GM12878 (cell line): ENCODE data around the gene AIG1. TPM values are rescaled to one million over a fixed set of nuclear protein-coding genes. Genes with fewer than 3 reads are reported as not detected.

Experiments used
- ATAC-seq: fragments of 200-7000 bp; cut with Tn5 transposase; 3 replicates; pipeline ENCODE4 v1.9.1; 2020; ENCODE audit warnings: mild to moderate bottlenecking, moderate library complexity
- BruUV-seq: library from RNA; stranded (reverse); fragments of 400-500 nt; replicated peaks from 2 replicates; lab custom pipeline; 2021; lab: Mats Ljungman, UMichigan
- CTCF ChIA-PET: fragments of 300-600 bp; sonication (Branson Sonifier 250); formaldehyde crosslinking; extraction: SDS; loops from one replicate; lab custom pipeline; 2021; ENCODE audit warnings: inconsistent platforms; lab: Yijun Ruan, JAX
- POLR2A ChIA-PET: fragments of 350-600 bp; formaldehyde crosslinking; extraction: SDS; loops from one replicate; lab custom pipeline; 2021; ENCODE audit warnings: inconsistent platforms; lab: Charles Lee
- RAD21 ChIA-PET: fragments of 300-600 bp; sonication (Branson Sonifier 250); formaldehyde crosslinking; loops from one replicate; lab custom pipeline; 2023; ENCODE audit warnings: antibody characterized with exemption; ENCODE audit not compliant: unreplicated experiment; lab: Charles Lee
- SMC1A ChIA-PET: fragments of 300-600 bp; sonication (Branson Sonifier 250); formaldehyde crosslinking; loops from one replicate; lab custom pipeline; 2023; ENCODE audit not compliant: unreplicated experiment, uncharacterized antibody; lab: Charles Lee
- DNase-seq: peaks from one replicate; pipeline ENCODE4 v3.0.0-alpha.2; 2011; ENCODE audit warnings: low read depth, low spot score
- FAIRE-seq: peaks from 3 replicates; lab custom pipeline; 2011; peaks lifted over from hg19 to GRCh38; lab: Jason Lieb, UNC
- H2AFZ ChIP-seq: 2 replicates; pipeline ENCODE4 v1.6.0; 2011; ENCODE audit warnings: low read depth, low read length, control low read depth; ENCODE audit not compliant: control insufficient read depth
- H3K27ac ChIP-seq: 2 replicates; pipeline ENCODE4 v1.5.1; 2011; ENCODE audit warnings: control low read depth; ENCODE audit not compliant: control insufficient read depth, insufficient read depth
- H3K27me3 ChIP-seq, 2 experiments: replicated peaks in 1 of 2; 2 replicates each; pipeline versions ENCODE4 v1.6.0 to v1.6.1; 2011; ENCODE audit warnings: low read length in 1 of 2; ENCODE audit not compliant: control insufficient read depth in 2 of 2, insufficient read depth in 2 of 2
- H3K36me3 ChIP-seq, 2 experiments: 2 replicates each; pipeline ENCODE4 v1.5.1; 2011; ENCODE audit warnings: low read length in 1 of 2; ENCODE audit not compliant: control insufficient read depth in 2 of 2, insufficient read depth in 2 of 2
- H3K4me1 ChIP-seq: 2 replicates; pipeline ENCODE4 v1.6.1; 2011; ENCODE audit warnings: mild to moderate bottlenecking, low read length, moderate library complexity, mixed read lengths; ENCODE audit not compliant: control insufficient read depth, insufficient read depth
- H3K4me2 ChIP-seq: 2 replicates; pipeline ENCODE4 v1.6.0; 2011; ENCODE audit warnings: control low read depth; ENCODE audit not compliant: control insufficient read depth, insufficient read depth
- H3K4me3 ChIP-seq: fragments of 200-600 bp; sonication (generic); 2 replicates; pipeline ENCODE4 v1.5.1; 2016
- H3K79me2 ChIP-seq: 2 replicates; pipeline ENCODE4 v1.6.0; 2011; ENCODE audit warnings: low read length; ENCODE audit not compliant: control insufficient read depth, insufficient read depth
- H3K9ac ChIP-seq: 2 replicates; pipeline ENCODE4 v1.8.0; 2011; ENCODE audit warnings: low read length, control low read depth, mixed read lengths; ENCODE audit not compliant: control insufficient read depth, insufficient read depth
- H3K9me3 ChIP-seq: replicated peaks from 3 replicates; pipeline ENCODE4 v1.5.1; 2011; ENCODE audit warnings: mild to moderate bottlenecking, low read length; ENCODE audit not compliant: control insufficient read depth, insufficient read depth
- H4K20me1 ChIP-seq: 2 replicates; pipeline ENCODE4 v1.6.0; 2011; ENCODE audit not compliant: control insufficient read depth, insufficient read depth
- ATF2 ChIP-seq: IDR thresholded peaks from 2 replicates; pipeline ENCODE4 v1.6.1; 2012; ENCODE audit warnings: low read length, inconsistent platforms
- CBX3 ChIP-seq: fragments of 200-600 bp; sonication (generic); IDR thresholded peaks from 2 replicates; pipeline ENCODE4 v1.6.1; 2016; ENCODE audit warnings: low read depth, borderline replicate concordance
- HDAC2 ChIP-seq: fragments of 200-600 bp; sonication (generic); IDR thresholded peaks from 2 replicates; pipeline ENCODE4 v1.6.1; 2017
- STAT1 ChIP-seq: fragments of 450-650 bp; conservative IDR thresholded peaks from 2 replicates; pipeline ENCODE4 v1.6.1; 2014; ENCODE audit warnings: antibody characterized with exemption, mild to moderate bottlenecking
- ZNF687 ChIP-seq: fragments of 450-650 bp; IDR thresholded peaks from 2 replicates; pipeline ENCODE4 v1.6.1; 2017; ENCODE audit warnings: mild to moderate bottlenecking, moderate library complexity
- WGBS: methylation state at CpG from one replicate; pipeline ENCODE4 v1.1.6; 2016; ENCODE audit warnings: low lambda C conversion rate; ENCODE audit not compliant: insufficient replicate concordance, insufficient coverage; ENCODE audit errors: missing lambda C conversion rate; 5-methylcytosine and 5-hydroxymethylcytosine counted together
- in situ Hi-C: fragments of 300-500 bp; cut with MboI; formaldehyde crosslinking; loops from 9 replicates; pipeline ENCODE4 v1.14.3; 2018; ENCODE audit warnings: mixed read lengths
- intact Hi-C: fragments of 100-400 bp; cut with micrococcal nuclease; formaldehyde crosslinking; loops from one replicate; pipeline ENCODE4 v1.14.2; 2022; ENCODE audit not compliant: unreplicated experiment
- polyA plus RNA-seq, 11 experiments: library from polyadenylated mRNA; depleted of rRNA in 4 of 11; unstranded in 6 of 11; stranded (reverse) in 5 of 11; fragments of >200 nt; fragmentation: Nextera tagmentation in 4 of 11; fragmentation: Illumina TruSeq in 1 of 11; extraction: Ambion mirVana in 4 of 11; extraction: Trizol in 1 of 11; gene quantifications; 1 replicate in 1 of 11; 2 replicates in 10 of 11; pipeline versions ENCODE4 v1.2.1 to v1.2.3, GENCODE V29; 2011 to 2016; ENCODE audit warnings: inconsistent platforms in 2 of 11, missing spikeins in 2 of 11, low read depth in 1 of 11
- total RNA-seq, 4 experiments: library from RNA; depleted of rRNA in 3 of 4; stranded (reverse); fragments of >200 nt in 3 of 4; fragmentation: Illumina TruSeq in 1 of 4; extraction: Trizol in 1 of 4; gene quantifications; 2 replicates each; pipeline versions ENCODE4 v1.2.1 to v1.2.3, GENCODE V29; 2013 to 2021

The AIG1 gene
- total and polyA plus RNA-seq, 10 of the 15 experiments (the other 5 are each of a cell fraction or from before 2014, with no cell fraction given) = 27.0 to 74.5 (median 36.4) TPM

GRCh38 chr6:143356101-143356880 lies 295.6 kb downstream of the AIG1 start:
- no TSS peak for BruUV-seq
- ATAC-seq (no peak), FAIRE-seq (no peak), DNase-seq (no peak)
- Histone ChIP-seq H3K9me3 (no peaks in the 10 kb centered on the region), H3K9ac (no peak overlapping the region), H2AFZ (no peak overlapping the region), H3K27ac (no peak overlapping the region), H3K4me1 (no peaks in the 10 kb centered on the region), H3K79me2 (no peaks in the 10 kb centered on the region), H3K36me3 (no peaks in the 10 kb centered on the region), H3K27me3 (no peaks in the 10 kb centered on the region), H4K20me1 (no peaks in the 10 kb centered on the region), H3K4me3 (no peak overlapping the region), H3K4me2 (no peak overlapping the region)
- in situ Hi-C loops (no loop called here), intact Hi-C loops (no loop called here)
- ChIA-PET POLR2A (no interaction called here), CTCF (no interaction called here), SMC1A (no interaction called here), RAD21 (no interaction called here)
- WGBS = 64% methylated on average over 3 of the region's 3 CpGs
- no peak for TF ChIP-seq CBX3
- TF ChIP-seq STAT1 = no peak
- TF ChIP-seq ZNF687 = no peak
- no peak for TF ChIP-seq ATF2
- TF ChIP-seq HDAC2 = no peak
